K562 (cell line): ENCODE measurements around the gene NRROS. TPM values are rescaled to one million over a fixed set of nuclear protein-coding genes. Genes with fewer than 3 reads are reported as not detected.

Experiments used
- AFF4 ChIP-seq: sonication (generic); formaldehyde crosslinking; IDR thresholded peaks from 2 replicates; pipeline ENCODE4 v1.8.0; 2023; ENCODE audit warnings: mild to moderate bottlenecking, missing genetic modification reagents
- BRD4 ChIP-seq: fragments of 200-600 bp; sonication (generic); IDR thresholded peaks from 2 replicates; pipeline ENCODE4 v1.6.1; 2017; ENCODE audit warnings: inconsistent platforms
- CHD4 ChIP-seq: fragments of 200-600 bp; sonication (generic); IDR thresholded peaks from 3 replicates; pipeline ENCODE4 v1.6.1; 2012; ENCODE audit warnings: low read depth, mild to moderate bottlenecking, mixed read lengths, low read length, inconsistent platforms; ENCODE audit not compliant: insufficient read depth, insufficient replicate concordance, poor library complexity, severe bottlenecking
- HBP1 ChIP-seq: fragments of 450-650 bp; formaldehyde crosslinking; IDR thresholded peaks from 2 replicates; pipeline ENCODE4 v1.4.0; 2022; ENCODE audit warnings: missing genetic modification characterization
- HNRNPUL1 ChIP-seq: fragments of 200-400 bp; formaldehyde crosslinking; IDR thresholded peaks from 2 replicates; pipeline ENCODE4 v1.6.1; 2017; ENCODE audit warnings: low read length
- MYC ChIP-seq, 2 experiments: fragments of 250-450 bp in 1 of 2; sonication (Bioruptor Pico) in 1 of 2; IDR thresholded peaks; 2 replicates each; pipeline versions ENCODE4 v1.5.1 to v1.6.1; 2012 to 2021; ENCODE audit warnings: low read depth in 2 of 2, borderline replicate concordance in 1 of 2, improper control_type of control experiment in 1 of 2, low read length in 1 of 2, mild to moderate bottlenecking in 1 of 2, moderate library complexity in 1 of 2
- RCOR1 ChIP-seq, 2 experiments: IDR thresholded peaks; 2 replicates each; pipeline ENCODE4 v1.6.1; 2012; ENCODE audit warnings: low read depth in 2 of 2, low read length in 2 of 2, borderline replicate concordance in 1 of 2, improper control_type of control experiment in 1 of 2
- UBTF ChIP-seq, 2 experiments: IDR thresholded peaks; 2 replicates each; pipeline ENCODE4 v1.6.1; 2012; ENCODE audit warnings: improper control_type of control experiment in 2 of 2, low read depth in 2 of 2, low read length in 2 of 2, borderline replicate concordance in 1 of 2
- ZBTB11 ChIP-seq, 3 experiments: fragments of 200-800 bp in 1 of 3; fragments of 250-450 bp in 1 of 3; fragments of 450-650 bp in 1 of 3; sonication (Bioruptor Pico) in 1 of 3; sonication (Bioruptor generic) in 1 of 3; formaldehyde crosslinking in 1 of 3; IDR thresholded peaks; 2 replicates each; pipeline versions ENCODE4 v1.6.1 to v1.8.0; 2016 to 2022; ENCODE audit warnings: mild to moderate bottlenecking in 2 of 3, missing genetic modification characterization in 2 of 3, missing compliant biosample characterization in 1 of 3, moderate library complexity in 1 of 3
- ZFX ChIP-seq: sonication (generic); formaldehyde crosslinking; IDR thresholded peaks from 2 replicates; pipeline ENCODE4 v1.8.0; 2022; ENCODE audit warnings: mild to moderate bottlenecking, missing genetic modification reagents, moderate library complexity
- ZNF217 ChIP-seq: sonication (generic); formaldehyde crosslinking; IDR thresholded peaks from 2 replicates; pipeline ENCODE4 v1.8.0; 2022; ENCODE audit warnings: mild to moderate bottlenecking, missing genetic modification reagents
- ZNF644 ChIP-seq: fragments of 200-800 bp; sonication (Bioruptor generic); IDR thresholded peaks from 2 replicates; pipeline ENCODE4 v1.6.1; 2016; ENCODE audit warnings: low read depth, missing genetic modification characterization, missing compliant biosample characterization
- polyA plus RNA-seq, 8 experiments: library from polyadenylated mRNA; depleted of rRNA in 4 of 8; stranded (reverse) in 5 of 8; unstranded in 3 of 8; fragments of >200 nt; fragmentation: Nextera tagmentation in 2 of 8; fragmentation: Illumina TruSeq in 1 of 8; extraction: Ambion mirVana in 2 of 8; extraction: Trizol in 1 of 8; gene quantifications; 2 replicates each; pipeline versions ENCODE4 v1.2.1 to v1.2.3, GENCODE V29; 2011 to 2014; ENCODE audit warnings: inconsistent platforms in 1 of 8, missing spikeins in 1 of 8
- total RNA-seq, 7 experiments: library from RNA; depleted of rRNA in 6 of 7; stranded (reverse); fragments of >200 nt in 6 of 7; fragmentation: Illumina TruSeq in 2 of 7; extraction: Trizol in 2 of 7; gene quantifications; 2 replicates each; pipeline versions ENCODE4 v1.2.1 to v1.2.3, GENCODE V29; 2011 to 2021; ENCODE audit warnings: low replicate concordance in 1 of 7

NRROS gene
- total and polyA plus RNA-seq, 9 of the 15 experiments (the other 6 are each of a cell fraction or from before 2014, with no cell fraction given), result 0.34 to 13.8 (median 3.8) TPM

- TF ChIP-seq HBP1 (CRISPR knock-in tag) (no peak), CHD4 (peak; percentile 96), ZNF644 (tag) (no peak), BRD4 (peak; percentile 66; the same call in 1 of the 2 replicates), ZFX (CRISPR knock-in tag) (peak; percentile 88), HNRNPUL1 (no peak), RCOR1 (IDR thresholded peaks at IDR 0.05; ENCODE audit: borderline replicate concordance in 1 of 2, low read depth in 2 of 2, low read length in 2 of 2) (peak; percentile 69 to 89; a peak in 3 of 4 replicates), ZBTB11 (CRISPR knock-in tag; IDR thresholded peaks at IDR 0.05) (peak in 1 of 3 experiments; percentile 78; a peak in 2 of 6 replicates), AFF4 (CRISPR knock-in tag) (peak; percentile 81), ZNF217 (CRISPR knock-in tag) (no peak), UBTF (IDR thresholded peaks at IDR 0.05; ENCODE audit: borderline replicate concordance in 1 of 2, low read depth in 2 of 2, low read length in 2 of 2) (peak; percentile 82 to 94; a peak in 3 of 4 replicates), MYC (IDR thresholded peaks at IDR 0.05; ENCODE audit: low read depth, low read length) (peak; percentile 81), MYC (CRISPR knock-in tag; IDR thresholded peaks at IDR 0.05; ENCODE audit: borderline replicate concordance, low read depth) (peak; percentile 25; the same call in 1 of the 2 replicates)
Measured at GRCh38 chr3:196639483-196640296, at the start of gene NRROS (continued).
